Measurements from ENCODE around the gene CALR3. TPM values are rescaled to one million over a fixed set of nuclear protein-coding genes. Genes with fewer than 3 reads are reported as not detected.

CALR3 gene
- total RNA-seq, 4 donors from 2014 or later: not detected

GRCh38 chr19:16457954-16458331 lies 38.0 kb downstream of the CALR3 start:
- intact Hi-C loops (cut with DNase I; ENCODE audit: low total_unique reads): no loop called here
- no peaks in the 10 kb centered on the region for H3K27me3 ChIP-seq
- H3K27ac ChIP-seq: peak overlapping the region; percentile 5 to 59 (median 35)
- no peaks in the 10 kb centered on the region for H3K9me3 ChIP-seq
- no peak overlapping the region for H3K4me3 ChIP-seq
- TF ChIP-seq CTCF (IDR thresholded peaks at IDR 0.05) (no peak), EP300 (IDR thresholded peaks at IDR 0.05; ENCODE audit: low read depth) (no peak), POLR2AphosphoS5 (IDR thresholded peaks at IDR 0.05) (no peak), POLR2A (IDR thresholded peaks at IDR 0.05) (no peak)
- H3K36me3 ChIP-seq: no peaks in the 10 kb centered on the region
- H3K4me1 ChIP-seq: peaks cover 20 to 46% (median 32%) of the 10 kb centered on the region in 4 donors
- DNase-seq: no peak
- 60% methylated on average over 8 of the region's 8 CpGs; no CpG with 5 or more reads in 1 of the 2 donors for WGBS, 2 donors (ENCODE audit: low coverage in 1 of 2)
- in situ Hi-C loops (cut with MboI; ENCODE audit: low pct_ligation_motif_present in 1 of 4, low pct_unique_long_range_greater_than_20kb in 1 of 4, low sequenced_read_pairs in 3 of 4): no loop called here

GRCh38 chr19:16457195-16457953 lies 38.6 kb downstream of the CALR3 start:
- Histone ChIP-seq H3K4me3 (no peak overlapping the region), H3K4me1 (peaks cover 20 to 43% (median 32%) of the 10 kb centered on the region in 4 donors), H3K9me3 (no peaks in the 10 kb centered on the region), H3K27me3 (no peaks in the 10 kb centered on the region), H3K36me3 (no peaks in the 10 kb centered on the region), H3K27ac (peak overlapping the region; percentile 14 to 59 (median 35))
- 39% methylated on average over 16 of the region's 16 CpGs; no CpG with 5 or more reads in 1 of the 2 donors for WGBS, 2 donors (ENCODE audit: low coverage in 1 of 2)
- no peak for TF ChIP-seq CTCF (IDR thresholded peaks at IDR 0.05)
- TF ChIP-seq POLR2A (IDR thresholded peaks at IDR 0.05): no peak
- no peak for TF ChIP-seq EP300 (IDR thresholded peaks at IDR 0.05; ENCODE audit: low read depth)
- TF ChIP-seq POLR2AphosphoS5 (IDR thresholded peaks at IDR 0.05): no peak
- in situ Hi-C loops (cut with MboI; ENCODE audit: low pct_ligation_motif_present in 1 of 4, low pct_unique_long_range_greater_than_20kb in 1 of 4, low sequenced_read_pairs in 3 of 4): no loop called here
- intact Hi-C loops (cut with DNase I; ENCODE audit: low total_unique reads): no loop called here
- no peak for DNase-seq

GRCh38 chr19:16456652-16457194 lies 39.2 kb downstream of the CALR3 start:
- intact Hi-C loops (cut with DNase I; ENCODE audit: low total_unique reads) (no loop called here), in situ Hi-C loops (cut with MboI; ENCODE audit: low pct_ligation_motif_present in 1 of 4, low pct_unique_long_range_greater_than_20kb in 1 of 4, low sequenced_read_pairs in 3 of 4) (no loop called here)
- peaks cover 20 to 43% (median 32%) of the 10 kb centered on the region in 4 donors for H3K4me1 ChIP-seq
- H3K27me3 ChIP-seq: no peaks in the 10 kb centered on the region
- no peaks in the 10 kb centered on the region for H3K9me3 ChIP-seq
- TF ChIP-seq CTCF (IDR thresholded peaks at IDR 0.05) (no peak), POLR2A (IDR thresholded peaks at IDR 0.05) (no peak), POLR2AphosphoS5 (IDR thresholded peaks at IDR 0.05) (no peak), EP300 (IDR thresholded peaks at IDR 0.05; ENCODE audit: low read depth) (no peak)
- WGBS, 2 donors (ENCODE audit: low coverage in 1 of 2): 63 to 94% methylated on average over 4 to 11 of the region's 11 CpGs
- no peaks in the 10 kb centered on the region for H3K36me3 ChIP-seq
- H3K27ac ChIP-seq: peak overlapping the region in 3 of 4 donors; percentile 14 to 59 (median 49)
- H3K4me3 ChIP-seq: no peak overlapping the region
- DNase-seq: no peak

- H3K27me3 ChIP-seq: no peaks in the 10 kb centered on the region
- H3K9me3 ChIP-seq: no peaks in the 10 kb centered on the region
- TF ChIP-seq CTCF (IDR thresholded peaks at IDR 0.05) (no peak), EP300 (IDR thresholded peaks at IDR 0.05; ENCODE audit: low read depth) (no peak), POLR2A (IDR thresholded peaks at IDR 0.05) (no peak), POLR2AphosphoS5 (IDR thresholded peaks at IDR 0.05) (no peak)
- no peak overlapping the region for H3K27ac ChIP-seq
- in situ Hi-C loops (cut with MboI; ENCODE audit: low pct_ligation_motif_present in 1 of 4, low pct_unique_long_range_greater_than_20kb in 1 of 4, low sequenced_read_pairs in 3 of 4): no loop called here
- no peaks in the 10 kb centered on the region for H3K36me3 ChIP-seq
- H3K4me3 ChIP-seq: no peak overlapping the region
- WGBS, 2 donors (ENCODE audit: low coverage in 1 of 2): 88 to 100% methylated on average over 1 to 5 of the region's 5 CpGs
- intact Hi-C loops (cut with DNase I; ENCODE audit: low total_unique reads): no loop called here
- DNase-seq: no peak
- H3K4me1 ChIP-seq: peaks cover 20 to 43% (median 32%) of the 10 kb centered on the region in 4 donors
These were observed 40.5 kb downstream of the CALR3 start for GRCh38 chr19:16455489-16455888.

Measured in transverse colon (tissue), 4 donors.